Right lobe of liver (tissue), 6 donors: ENCODE data around the gene IL17RA. TPM values are rescaled to one million over a fixed set of nuclear protein-coding genes. Genes with fewer than 3 reads are reported as not detected.

Source experiments
- ATAC-seq, 4 donors: fragments of 200-7000 bp; cut with Tn5 transposase; one replicate each; pipeline ENCODE4 v1.9.1; 2020; ENCODE audit warnings: mild to moderate bottlenecking in 4 of 4, moderate library complexity in 4 of 4
- DNase-seq, 3 donors: peaks; one replicate each; pipeline ENCODE4 v3.0.0-alpha.2; 2020
- H3K27ac ChIP-seq, 3 donors: fragments of 200-600 bp; one replicate each; pipeline ENCODE4 v1.8.0; 2022
- H3K27me3 ChIP-seq, 2 donors: fragments of 200-600 bp; one replicate each; pipeline ENCODE4 v1.8.0; 2022
- H3K36me3 ChIP-seq, 4 donors: fragments of 200-600 bp; sonication (generic) in 1 of 4; one replicate each; pipeline versions ENCODE4 v1.5.1 to v1.8.0; 2017 to 2022; ENCODE audit warnings: control low read depth in 1 of 4
- H3K4me1 ChIP-seq, 4 donors: fragments of 200-600 bp; sonication (generic) in 1 of 4; one replicate each; pipeline versions ENCODE4 v1.5.1 to v1.8.0; 2017 to 2022; ENCODE audit warnings: control low read depth in 1 of 4
- H3K4me3 ChIP-seq, 3 donors: fragments of 200-600 bp; one replicate each; pipeline ENCODE4 v1.8.0; 2022
- H3K9me3 ChIP-seq, 4 donors: fragments of 200-600 bp; sonication (generic) in 1 of 4; one replicate each; pipeline versions ENCODE4 v1.5.1 to v1.8.0; 2017 to 2022; ENCODE audit warnings: control low read depth in 1 of 4
- POLR2A ChIP-seq: fragments of 450-650 bp; IDR thresholded peaks from one replicate; pipeline ENCODE4 v1.6.1; 2017; ENCODE audit warnings: antibody characterized with exemption, mild to moderate bottlenecking
- WGBS: methylation state at CpG from one replicate; pipeline ENCODE4 v1.1.6; 2018; ENCODE audit warnings: low coverage, low lambda C conversion rate; ENCODE audit not compliant: insufficient coverage; ENCODE audit errors: missing lambda C conversion rate; 5-methylcytosine and 5-hydroxymethylcytosine counted together
- intact Hi-C, 2 donors: fragments of 100-400 bp; cut with DNase I; formaldehyde crosslinking; loops; one replicate each; pipeline versions ENCODE4 v1.11.2 to v1.14.1; 2022
- total RNA-seq, 6 experiments: library from RNA; depleted of rRNA in 2 of 6; stranded (reverse); fragments of >200 nt in 2 of 6; fragmentation: NEBNext Ultra II Directional in 3 of 6; extraction: Animal tissue kit (Norgen Biotek cat#: 25700) in 3 of 6; gene quantifications; one replicate each; pipeline versions ENCODE4 v1.1.0 to v1.2.4, GENCODE V29; 2016 to 2023
- TF ChIP-seq, protein P1 (sequence below), 4 donors: fragments of 200-600 bp in 3 of 4; fragments of 450-650 bp in 1 of 4; IDR thresholded peaks; one replicate each; pipeline versions ENCODE4 v1.5.1 to v1.8.0; 2016 to 2022; ENCODE audit warnings: antibody characterized with exemption in 4 of 4, mild to moderate bottlenecking in 2 of 4
- donor health status: DM: no; HTN: yes; CAD: no.
- donor health status: DM: no; HTN: no; CAD: no.
- donor health status: DM: no; HTN: no; CAD: no.
- donor health status: DM: no; HTN: yes; CAD: no.
- donor health status: DM: no; HTN: yes; CAD: no.

The IL17RA gene
- total RNA-seq, 6 experiments from 2014 or later: 7.1 to 13.6 (median 9.6) TPM

DNA sequence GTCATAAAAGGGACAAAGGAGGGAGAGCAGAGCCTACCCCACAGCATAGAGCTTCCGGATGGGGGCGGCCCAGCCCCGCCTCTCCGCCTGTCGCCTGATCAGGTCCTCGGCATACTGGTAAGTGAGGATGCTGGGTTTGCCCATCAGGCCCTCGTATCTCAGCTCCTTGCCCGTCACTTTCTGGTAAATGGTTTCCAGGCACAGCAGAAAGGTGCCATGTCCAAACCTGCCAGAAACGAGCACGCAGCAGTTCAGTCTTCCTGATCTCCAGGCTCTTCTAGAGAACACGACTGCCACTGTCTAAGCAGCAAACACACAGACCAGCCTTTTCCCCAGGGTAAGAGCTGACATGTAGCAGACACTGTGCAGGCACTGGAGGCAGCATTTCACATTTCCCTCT, 53.7 kb downstream of the IL17RA start:
- no peak for DNase-seq
- TF ChIP-seq, protein P1, sequence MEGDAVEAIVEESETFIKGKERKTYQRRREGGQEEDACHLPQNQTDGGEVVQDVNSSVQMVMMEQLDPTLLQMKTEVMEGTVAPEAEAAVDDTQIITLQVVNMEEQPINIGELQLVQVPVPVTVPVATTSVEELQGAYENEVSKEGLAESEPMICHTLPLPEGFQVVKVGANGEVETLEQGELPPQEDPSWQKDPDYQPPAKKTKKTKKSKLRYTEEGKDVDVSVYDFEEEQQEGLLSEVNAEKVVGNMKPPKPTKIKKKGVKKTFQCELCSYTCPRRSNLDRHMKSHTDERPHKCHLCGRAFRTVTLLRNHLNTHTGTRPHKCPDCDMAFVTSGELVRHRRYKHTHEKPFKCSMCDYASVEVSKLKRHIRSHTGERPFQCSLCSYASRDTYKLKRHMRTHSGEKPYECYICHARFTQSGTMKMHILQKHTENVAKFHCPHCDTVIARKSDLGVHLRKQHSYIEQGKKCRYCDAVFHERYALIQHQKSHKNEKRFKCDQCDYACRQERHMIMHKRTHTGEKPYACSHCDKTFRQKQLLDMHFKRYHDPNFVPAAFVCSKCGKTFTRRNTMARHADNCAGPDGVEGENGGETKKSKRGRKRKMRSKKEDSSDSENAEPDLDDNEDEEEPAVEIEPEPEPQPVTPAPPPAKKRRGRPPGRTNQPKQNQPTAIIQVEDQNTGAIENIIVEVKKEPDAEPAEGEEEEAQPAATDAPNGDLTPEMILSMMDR (IDR thresholded peaks at IDR 0.05): no peak
- TF ChIP-seq POLR2A: no peak
- H3K36me3 ChIP-seq: peaks cover 0 to 42% (median 13%) of the 10 kb centered on the region in 4 donors

DNA sequence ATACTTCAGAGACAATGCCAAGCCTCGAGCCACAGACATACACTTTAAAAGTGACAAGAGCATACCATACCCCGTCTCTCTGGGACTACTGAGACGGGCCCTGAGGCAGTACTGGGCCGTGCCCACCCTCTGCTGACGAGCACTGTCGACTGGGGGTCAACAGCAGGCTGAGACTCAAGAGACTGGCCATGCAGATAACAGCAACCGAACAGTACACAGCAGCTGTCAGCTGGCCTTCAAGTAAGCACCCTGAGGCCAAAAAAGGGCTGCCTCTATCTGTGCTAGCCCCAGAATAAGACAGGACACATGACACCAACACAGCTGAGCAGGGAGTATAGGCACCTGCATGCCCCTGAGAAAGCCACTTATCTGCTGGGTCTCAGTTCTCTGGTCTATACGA, 55.2 kb downstream of the IL17RA start:
- Histone ChIP-seq H3K9me3 (no peaks in the 10 kb centered on the region), H3K4me3 (no peak overlapping the region), H3K27me3 (no peaks in the 10 kb centered on the region), H3K36me3 (peaks cover 0 to 47% (median 13%) of the 10 kb centered on the region in 4 donors), H3K27ac (no peak overlapping the region), H3K4me1 (no peaks in the 10 kb centered on the region)
- WGBS: 78% methylated on average over 6 of the region's 8 CpGs
- DNase-seq: no peak
- no peak for TF ChIP-seq POLR2A
- TF ChIP-seq, protein P1 (IDR thresholded peaks at IDR 0.05): no peak
- intact Hi-C loops: no loop called here
- ATAC-seq: peak in 1 of 4 donors; percentile 35

More for the DNA sequence above, 53.7 kb downstream of the IL17RA start:
- WGBS: 88% methylated on average over 3 of the region's 11 CpGs
- Histone ChIP-seq H3K27me3 (no peaks in the 10 kb centered on the region), H3K27ac (no peak overlapping the region), H3K4me3 (no peak overlapping the region), H3K9me3 (no peaks in the 10 kb centered on the region), H3K4me1 (no peaks in the 10 kb centered on the region)
- no peak for ATAC-seq
- intact Hi-C loops: no loop called here

DNA sequence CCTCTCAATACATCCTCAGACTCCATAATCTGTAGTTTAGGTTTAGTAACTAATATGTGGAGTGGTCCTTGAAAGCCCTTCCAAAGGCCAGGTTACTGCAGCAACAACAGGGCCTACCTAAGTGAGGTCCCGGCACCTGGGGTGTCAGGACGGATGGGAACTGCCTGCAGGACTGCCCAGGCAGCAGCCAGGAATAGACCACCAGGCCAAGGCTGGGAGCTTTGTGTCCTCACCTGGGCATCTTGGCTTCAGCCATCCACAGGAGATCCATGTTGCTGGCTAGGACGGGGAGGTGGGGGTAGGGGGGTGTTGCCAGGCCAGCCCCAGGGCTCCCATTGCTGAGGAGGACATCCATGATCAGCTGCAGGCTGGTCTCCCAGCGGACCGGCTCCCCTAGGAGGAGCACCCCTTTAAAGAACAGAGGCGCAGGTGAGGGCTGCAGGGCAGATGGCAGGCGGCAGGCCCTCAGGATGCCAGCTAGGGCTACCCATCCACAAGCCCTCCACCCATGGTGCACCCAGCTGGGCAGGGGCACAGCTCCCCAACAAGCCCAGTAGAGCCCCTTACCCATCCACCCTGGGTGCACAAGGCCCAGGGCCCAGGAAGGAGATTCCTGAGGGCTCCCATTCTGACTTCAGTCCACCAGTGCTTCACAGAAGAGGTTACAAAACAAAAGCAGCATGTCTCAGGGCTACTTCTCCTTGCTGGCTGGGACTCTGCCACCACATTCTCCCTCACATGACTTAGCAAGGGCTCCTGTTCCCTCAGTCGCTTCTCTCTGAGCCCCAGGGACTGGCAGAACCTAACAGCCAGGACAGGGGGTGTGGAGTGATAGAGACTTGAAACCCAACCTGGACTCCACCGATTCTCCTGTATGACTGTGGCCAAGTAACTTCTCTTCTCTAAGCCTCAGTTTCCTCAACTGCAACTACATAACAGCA, 56.3 kb downstream of the IL17RA start:
- DNase-seq (no peak), ATAC-seq (peak in 1 of 4 donors; percentile 42)
- TF ChIP-seq POLR2A: no peak
- TF ChIP-seq, protein P1 (IDR thresholded peaks at IDR 0.05): no peak
- Histone ChIP-seq H3K4me1 (no peaks in the 10 kb centered on the region), H3K9me3 (no peaks in the 10 kb centered on the region), H3K36me3 (peaks cover 0 to 47% (median 13%) of the 10 kb centered on the region in 4 donors), H3K4me3 (no peak overlapping the region), H3K27ac (no peak overlapping the region), H3K27me3 (no peaks in the 10 kb centered on the region)
- WGBS: 78% methylated on average over 1 of the region's 9 CpGs
- intact Hi-C loops: no loop called here

DNA sequence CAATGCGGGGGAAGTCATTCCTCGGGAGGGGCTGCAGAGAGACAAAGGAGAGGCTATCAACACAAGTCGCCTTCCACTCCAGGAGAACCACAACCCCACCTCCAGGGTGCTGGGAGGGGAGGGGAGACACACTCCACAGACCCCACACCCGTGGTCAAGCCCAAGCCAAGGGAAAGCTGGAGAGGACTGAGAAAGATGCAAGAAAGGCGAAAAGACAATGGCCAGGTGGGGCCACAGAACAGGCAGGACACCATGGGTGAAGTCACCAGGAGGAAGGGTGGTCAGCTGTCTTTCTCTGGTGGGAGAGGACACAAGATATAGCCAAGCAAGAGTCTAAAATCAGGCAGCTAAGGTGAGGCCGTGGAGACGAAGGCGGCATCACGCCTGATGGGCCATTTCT, 58.3 kb downstream of the IL17RA start:
- Histone ChIP-seq H3K27me3 (no peaks in the 10 kb centered on the region), H3K4me1 (no peaks in the 10 kb centered on the region), H3K27ac (no peak overlapping the region), H3K36me3 (peaks cover 0 to 42% (median 12%) of the 10 kb centered on the region in 4 donors), H3K9me3 (no peaks in the 10 kb centered on the region), H3K4me3 (no peak overlapping the region)
- intact Hi-C loops: no loop called here
- TF ChIP-seq, protein P1 (IDR thresholded peaks at IDR 0.05): no peak
- TF ChIP-seq POLR2A: no peak
- DNase-seq (no peak), ATAC-seq (no peak)
- 83% methylated on average over 3 of the region's 9 CpGs for WGBS
